GM19240 (cell line): ENCODE data around the gene SUGCT.

Source experiments
- DNase-seq: peaks from one replicate; pipeline ENCODE4 v3.0.0; 2011; ENCODE audit warnings: low spot score; ENCODE audit not compliant: insufficient read length

The SUGCT gene

DNA sequence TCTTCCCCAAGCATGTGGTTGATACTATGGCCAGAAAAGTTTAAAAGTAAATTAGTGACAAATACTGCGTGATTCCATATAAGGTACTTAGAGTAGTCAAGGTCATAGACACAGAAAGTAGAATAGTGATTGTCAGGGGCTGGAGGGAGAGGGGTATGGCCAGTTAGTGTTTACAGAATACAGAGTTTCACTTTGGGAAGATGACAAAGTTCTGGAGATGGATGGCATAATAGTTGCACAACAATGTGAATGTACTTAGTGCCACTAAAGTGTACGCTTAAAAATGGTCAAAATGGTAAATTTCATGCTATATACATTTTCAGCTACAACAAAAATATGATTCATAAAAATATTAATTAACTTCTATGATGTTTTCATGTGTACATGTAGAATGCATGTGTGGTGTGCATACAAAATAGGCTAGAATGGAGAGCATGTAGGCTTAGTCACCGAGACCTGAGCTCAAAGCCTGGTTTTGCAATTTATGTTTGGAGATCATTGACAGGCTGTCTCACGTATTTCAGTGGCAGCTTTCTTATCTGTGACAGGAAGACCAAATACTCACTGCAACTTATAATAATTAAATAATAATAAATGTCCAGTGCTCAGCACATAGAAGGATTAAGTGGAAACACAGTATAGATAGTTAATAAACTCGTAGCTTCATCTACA lies 625.6 kb downstream of the SUGCT start:
- DNase-seq = no peak

DNA sequence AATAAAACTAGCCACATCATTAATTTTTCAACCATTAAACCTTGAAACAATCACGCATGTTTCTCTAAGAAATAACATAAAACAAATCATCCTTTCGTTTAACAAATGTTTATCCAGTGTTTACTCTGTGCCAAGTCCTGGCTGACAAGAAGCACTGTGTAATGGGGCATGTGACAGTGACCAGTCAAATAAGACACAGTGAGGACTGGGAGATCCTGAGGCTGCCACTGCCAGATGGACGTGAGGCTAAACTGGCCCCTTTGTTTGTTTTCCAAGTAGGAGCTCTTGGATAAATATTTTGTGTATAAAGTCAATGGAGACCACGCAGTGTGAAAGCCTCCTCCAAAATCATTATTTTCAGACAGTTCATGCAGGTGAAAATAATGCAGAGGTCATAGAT lies 626.2 kb downstream of the SUGCT start:
- no peak for DNase-seq

DNA sequence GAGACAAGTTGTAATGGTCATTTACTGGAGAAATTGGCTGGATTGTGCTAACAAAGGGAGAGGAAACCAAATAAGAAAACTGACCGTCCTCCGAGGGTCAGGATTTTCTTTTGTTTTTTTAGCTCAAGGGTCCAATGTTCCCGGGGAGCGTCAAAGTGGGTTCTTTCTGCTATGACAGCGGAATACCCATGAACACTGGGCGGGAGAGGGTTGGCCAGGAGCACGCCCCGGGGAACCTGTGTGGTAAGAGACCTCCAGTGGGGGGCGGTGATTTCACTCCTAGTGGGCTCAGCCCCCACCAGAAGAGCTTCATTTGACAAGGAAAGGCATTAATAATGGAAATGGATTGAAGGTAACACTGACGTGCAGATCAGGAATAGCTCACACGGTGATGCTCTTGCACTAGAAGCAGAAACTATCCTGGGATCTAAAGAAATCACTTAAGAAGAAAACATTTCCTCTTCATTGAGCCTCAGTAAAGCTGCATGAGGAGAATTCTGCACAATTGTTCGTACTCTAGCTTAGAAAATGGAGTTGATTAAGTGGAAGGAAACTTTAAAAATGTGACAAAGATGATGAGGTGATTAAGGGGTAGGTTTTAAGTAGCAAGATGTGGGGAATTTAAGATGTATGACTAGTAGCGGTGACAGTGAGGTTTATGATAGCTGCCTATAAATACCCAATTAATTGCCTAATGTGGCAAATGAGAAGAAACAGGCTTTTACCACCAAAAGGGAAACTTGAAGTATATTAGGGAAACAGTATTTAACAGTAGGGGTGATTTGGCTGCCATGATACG lies 627.2 kb downstream of the SUGCT start:
- DNase-seq = no peak

DNA sequence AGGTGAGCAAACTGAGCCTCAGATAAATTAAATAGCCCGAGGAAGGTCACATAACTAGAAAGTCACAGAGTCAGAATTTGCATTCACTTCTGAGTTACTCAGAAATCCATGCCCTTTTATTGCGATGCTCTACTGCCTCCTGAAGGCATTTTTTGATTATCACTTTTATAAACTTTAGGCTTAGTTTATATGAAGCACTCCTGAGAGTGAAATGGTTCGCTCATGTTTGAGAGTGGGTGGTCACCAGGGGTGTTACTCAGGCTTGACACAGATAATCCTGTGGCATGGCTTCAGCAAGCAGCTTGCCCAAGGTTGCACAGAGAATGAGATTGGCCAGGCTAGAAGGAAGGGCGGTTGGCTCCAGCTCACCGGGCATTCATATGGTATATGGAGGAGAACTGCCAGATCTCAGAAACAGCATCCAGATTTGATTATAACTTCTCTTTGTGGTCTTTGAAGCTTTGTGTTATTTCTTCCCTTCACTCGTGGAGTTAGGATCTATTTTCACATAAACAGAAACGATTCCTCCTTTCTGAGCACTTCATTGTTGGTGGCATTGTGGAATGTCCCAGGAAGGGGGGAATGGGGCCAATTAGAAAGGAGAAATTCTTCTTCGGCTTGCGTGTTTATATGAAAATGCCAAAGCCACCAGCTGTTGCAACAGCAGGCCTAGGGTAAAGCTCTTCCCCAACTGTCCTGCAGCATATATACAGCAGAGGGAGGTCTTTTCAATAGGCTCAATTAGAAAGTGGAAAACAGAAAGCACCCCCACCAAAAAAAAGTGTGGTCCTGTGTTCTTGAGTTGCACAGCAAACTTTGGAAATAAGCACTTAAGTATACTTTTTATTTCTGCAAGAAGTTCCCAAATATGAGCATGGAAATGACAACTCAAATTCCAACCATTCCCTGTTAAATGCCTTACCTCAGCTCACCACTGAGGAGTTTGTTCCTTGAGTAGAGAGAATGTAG lies 628.8 kb downstream of the SUGCT start:
- DNase-seq = no peak

DNA sequence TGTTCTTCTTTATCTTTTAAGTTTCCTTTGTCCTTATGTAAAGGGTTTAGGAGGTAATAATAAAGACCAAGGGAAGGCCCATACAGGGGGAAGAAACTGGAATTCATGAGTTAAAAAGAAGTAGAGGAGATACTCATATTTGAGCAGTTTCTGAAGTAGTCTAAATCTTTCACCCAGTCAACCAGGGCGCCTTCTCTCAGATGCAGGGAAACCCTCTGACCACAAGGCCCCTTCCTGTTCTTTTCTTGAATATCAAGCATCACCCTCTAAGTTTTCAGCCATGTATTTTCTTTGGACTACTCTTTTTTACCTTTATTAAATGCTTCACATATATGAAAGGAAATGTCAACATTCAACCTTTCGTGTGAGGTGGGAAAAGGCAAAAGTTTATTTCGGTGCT lies 630.8 kb downstream of the SUGCT start:
- no peak for DNase-seq

DNA sequence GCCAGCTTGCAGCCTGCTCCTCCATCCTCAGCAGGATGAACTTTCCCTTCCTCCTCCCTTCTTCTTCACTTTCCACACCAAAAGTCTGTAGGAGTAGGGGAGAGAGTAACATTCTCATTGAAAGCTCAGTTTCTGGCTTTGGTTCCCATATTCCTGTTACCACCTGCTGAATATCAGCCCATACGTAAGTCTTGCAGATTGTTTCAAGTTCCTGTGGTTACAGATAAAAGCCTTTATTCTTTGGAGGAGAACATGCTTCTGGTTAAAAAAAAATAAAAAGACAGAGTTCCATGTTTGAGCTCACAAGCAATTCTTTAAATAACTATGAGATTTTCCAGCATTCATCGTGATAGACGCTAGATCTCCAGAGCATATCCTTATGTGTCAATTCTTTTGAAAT lies 637.3 kb downstream of the SUGCT start:
- DNase-seq = no peak

DNA sequence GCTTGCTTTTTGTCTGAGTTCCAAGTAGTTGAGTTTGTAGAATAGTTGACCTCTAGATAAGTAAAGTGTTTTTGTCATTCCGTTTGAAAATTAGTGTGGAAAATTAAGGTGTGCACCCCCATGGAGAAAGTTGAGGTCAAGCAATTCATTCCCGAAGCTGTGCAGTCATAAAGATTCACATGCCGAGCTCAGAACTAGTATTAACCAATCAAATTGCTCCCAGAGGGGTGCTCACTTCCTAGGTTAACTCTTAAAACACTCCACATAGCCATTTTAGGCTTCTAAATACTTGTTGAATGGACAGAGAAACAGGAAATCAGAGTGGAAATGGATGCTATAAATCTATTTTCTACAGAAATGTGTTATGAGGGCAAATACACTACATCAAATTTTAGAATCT lies 638.9 kb downstream of the SUGCT start:
- DNase-seq = no peak

DNA sequence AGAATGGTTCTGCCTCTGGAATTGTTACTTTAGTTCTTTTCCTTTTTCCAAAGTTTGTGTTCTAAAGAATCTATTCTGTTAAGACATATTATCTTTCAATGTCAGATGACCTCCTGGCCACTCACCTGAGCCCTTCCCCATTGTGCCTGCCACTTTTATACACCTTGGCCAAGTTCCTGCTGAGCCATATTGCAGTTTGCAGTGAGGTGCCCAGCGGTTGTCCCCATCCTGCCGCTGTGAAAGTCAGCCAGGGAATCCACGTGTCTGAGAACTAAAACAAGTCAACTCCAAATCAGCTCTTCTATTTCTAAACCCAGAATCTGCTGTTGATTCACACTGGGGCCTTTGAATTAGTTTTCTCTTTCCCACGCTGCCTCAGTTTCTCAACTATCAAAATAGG lies 641.1 kb downstream of the SUGCT start:
- DNase-seq = no peak

DNA sequence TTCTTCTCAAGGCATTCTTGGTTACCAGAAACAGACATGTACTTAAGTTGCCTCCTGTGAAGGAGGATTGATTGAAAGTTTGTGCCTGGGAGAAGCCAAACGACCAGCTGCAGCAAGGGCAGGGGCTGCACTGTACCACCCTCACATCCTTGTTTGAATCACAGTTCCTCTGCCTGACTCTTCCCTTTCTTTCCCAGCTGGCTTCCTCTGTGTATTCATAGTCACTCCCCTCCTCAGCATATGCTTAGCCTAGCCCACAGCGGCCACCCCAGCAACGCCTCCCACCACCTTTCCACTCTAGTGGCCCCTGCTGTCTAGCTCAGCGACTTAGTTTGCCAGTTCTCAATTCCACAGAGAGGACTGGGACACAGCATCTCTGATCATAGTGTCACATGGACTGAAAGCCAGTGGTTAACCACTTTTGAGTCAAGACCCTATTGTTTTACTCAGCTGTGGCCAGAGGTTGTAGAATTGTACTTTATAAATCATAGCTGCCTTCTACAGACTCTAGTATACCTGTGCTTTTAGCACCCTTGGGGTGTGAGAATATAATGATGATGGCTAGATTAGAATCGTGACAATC lies 643.0 kb downstream of the SUGCT start:
- no peak for DNase-seq

DNA sequence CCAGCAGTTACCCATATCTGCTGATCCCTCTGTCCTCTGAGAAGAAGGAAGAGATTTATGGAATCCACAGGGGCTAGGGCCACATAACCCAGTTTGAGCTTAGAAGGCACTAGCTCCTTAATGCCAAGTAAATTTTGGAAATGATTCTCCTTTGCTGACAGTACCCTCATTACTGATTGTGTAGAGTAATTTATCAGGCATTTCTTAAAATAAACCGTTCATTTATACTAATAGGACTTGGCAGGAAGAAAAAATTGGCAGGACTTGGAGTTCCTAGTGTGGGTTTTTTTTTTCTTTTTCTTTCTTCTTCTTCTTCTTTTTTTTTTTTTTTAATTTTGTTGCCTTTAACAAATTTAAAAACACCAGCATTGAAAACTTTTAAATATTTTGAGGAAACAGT lies 645.7 kb downstream of the SUGCT start:
- no peak for DNase-seq

DNA sequence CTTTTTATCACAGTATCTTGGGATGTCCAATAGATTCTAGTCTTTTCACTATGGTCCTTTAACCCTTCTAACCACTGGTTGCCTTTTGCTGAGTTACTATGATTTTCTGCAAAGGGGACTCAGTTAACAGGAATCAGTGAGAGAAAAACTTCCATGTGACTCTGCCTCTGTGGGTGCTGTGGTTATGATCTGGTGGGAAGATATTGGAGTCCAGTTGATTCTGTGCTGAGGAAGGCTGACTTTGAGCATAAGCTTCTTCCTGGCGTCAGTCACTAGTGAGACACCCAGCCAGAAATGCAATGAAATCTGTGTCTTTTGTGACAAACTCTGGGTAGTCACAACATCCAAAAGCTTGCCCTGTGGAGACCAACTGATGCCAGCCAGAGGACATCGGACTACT lies 648.0 kb downstream of the SUGCT start:
- no peak for DNase-seq

DNA sequence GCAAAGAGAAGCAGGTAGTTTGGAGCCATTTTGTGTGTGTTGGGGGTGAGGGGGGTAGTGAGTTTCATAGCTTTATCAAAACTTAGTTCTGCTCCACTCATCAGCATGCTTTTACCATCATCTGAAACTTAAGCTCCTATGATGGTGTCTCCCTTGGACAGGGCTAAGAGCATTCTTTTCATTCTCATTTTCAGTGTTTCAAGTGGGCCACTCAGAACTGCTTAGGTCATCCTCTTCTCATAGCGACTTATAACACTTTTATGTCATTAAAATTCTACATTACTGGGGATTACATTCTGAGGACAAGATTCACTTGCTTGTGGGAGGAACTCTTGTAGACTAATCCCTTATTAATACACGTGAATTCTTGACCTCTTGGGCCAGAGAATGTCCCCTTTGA lies 649.4 kb downstream of the SUGCT start:
- DNase-seq = no peak

DNA sequence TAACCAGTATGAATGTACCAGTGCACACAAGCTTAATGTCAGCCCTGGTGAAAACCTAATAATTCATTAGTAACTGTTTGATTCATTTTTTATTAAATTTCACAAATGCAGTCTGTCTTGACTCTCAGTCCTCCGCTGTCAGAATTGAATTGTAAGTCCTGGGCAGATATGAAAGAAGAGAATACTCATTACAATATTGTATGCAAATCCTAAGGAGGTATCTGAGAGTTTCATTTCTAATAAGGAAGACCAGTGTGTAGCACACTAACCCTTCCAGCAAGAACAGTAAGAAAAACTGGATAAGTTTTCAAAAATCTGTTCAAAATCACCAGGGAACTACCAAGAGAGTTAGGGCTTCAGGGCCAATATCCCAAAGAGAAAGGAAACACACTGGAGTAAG lies 652.1 kb downstream of the SUGCT start:
- DNase-seq = no peak

DNA sequence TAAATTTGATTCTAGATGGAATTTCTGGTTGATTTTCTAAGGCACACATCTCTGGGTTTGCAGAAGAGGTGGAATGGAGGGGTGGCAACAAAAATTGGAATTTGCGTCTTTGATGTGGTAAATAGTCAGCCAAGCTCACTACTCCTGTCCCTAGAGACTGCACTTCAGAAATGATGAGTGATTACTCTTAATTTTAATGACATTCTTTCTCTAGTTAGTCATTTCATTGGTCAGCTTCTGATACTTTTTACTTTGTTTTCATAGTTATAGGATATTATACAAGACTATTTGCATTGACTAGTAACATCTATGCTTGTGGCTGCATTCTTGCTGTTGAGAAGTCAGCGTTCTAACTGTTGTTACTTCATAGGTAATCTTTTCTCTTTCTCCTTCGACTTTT lies 658.3 kb downstream of the SUGCT start:
- DNase-seq = no peak

DNA sequence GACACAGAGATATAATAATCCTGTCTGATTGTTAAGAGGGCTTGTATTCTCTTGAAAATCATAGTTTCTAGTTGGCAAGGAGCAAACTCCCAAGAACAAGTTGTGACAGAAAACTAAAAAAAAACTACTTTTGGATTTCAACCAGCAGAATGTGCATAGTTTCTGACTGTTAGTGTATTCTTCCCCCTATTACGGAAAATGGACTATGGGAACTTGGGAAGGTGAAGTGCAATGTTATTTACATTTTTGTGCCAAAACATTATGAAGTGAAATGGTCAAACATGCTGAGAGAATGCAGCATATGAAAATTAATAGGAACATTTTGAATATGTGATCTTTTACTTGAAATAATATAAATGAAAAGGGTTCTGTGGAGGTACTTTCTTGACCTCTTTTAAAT lies 660.8 kb downstream of the SUGCT start:
- DNase-seq = no peak

DNA sequence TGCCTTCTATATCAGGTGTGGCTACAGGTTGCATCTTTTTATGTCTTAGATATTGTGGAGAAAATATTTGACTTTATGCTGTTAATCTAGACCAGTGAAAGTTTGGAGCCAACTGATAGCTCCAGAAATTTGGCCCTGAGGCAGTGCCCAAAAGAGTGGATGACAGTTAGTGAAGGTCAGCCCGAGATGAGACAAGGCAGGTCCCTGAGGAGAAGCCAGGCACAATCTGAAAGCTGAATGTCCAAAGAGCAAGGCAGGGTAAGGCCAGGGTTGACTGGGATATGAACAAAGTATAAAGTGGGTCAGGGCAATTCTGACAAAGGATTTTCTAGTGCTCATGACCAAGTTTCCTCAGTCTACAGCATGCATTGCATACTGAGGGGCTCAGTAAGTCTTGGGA lies 661.9 kb downstream of the SUGCT start:
- DNase-seq = no peak

DNA sequence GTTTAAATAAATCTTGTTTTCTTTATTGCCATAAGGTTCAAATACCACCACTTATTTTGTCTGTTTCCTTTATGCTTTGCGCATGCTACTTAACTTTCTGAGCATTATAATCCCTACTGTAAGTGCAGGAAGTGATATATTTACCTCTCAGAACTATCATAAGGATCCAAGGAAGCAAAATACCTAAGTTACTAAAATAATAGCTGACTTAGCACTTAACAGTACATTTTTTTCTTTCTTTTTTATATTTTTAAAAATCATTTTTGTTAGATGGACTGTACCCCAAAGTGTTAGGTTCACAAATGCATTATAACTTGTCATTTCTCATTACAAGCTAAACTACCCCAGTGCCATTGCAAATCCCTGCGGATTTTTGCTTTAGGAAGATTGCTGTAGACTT lies 663.8 kb downstream of the SUGCT start:
- no peak for DNase-seq

DNA sequence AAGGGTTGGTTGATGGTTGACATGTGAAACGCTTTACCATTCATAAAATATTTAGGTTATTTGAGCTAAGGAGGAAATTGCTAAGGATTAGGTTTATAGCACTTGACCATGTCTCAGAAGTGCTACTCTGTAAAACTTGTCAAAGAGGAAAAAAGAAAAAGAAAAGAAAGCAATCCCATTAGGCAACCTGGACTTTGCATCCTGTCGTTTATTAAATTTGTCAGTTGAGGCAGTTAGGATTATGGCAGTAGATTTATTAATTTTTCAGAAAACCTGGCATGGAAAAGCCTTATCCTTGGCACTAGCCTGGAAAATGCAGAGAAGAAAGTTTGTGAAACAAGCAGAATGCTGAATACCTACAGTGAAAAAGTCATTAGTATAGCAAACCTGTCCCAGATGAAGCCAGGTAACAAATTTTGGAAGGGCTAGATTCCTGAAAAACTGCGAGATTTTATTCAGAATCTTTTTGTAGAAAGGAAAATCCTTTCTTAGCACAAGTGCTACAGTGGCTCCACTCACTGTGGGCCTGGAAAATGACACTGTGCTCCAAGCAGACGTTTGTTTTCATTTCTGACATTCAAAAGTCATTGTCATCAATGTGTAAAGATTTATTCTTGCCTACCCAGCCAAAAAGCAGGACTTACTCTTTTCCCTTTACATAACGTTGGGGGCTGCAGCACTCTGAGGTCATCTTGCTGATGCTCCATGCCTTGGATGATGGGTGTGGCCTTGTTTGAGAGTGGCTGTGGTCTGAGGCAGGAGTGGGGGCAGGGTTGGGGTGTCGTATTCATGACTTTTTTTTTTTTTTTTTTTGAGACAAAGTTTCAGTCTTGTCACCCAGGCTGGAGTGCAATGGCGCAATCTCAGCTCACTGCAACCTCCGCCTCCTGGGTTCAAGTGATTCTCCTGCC lies 664.9 kb downstream of the SUGCT start:
- no peak for DNase-seq

DNA sequence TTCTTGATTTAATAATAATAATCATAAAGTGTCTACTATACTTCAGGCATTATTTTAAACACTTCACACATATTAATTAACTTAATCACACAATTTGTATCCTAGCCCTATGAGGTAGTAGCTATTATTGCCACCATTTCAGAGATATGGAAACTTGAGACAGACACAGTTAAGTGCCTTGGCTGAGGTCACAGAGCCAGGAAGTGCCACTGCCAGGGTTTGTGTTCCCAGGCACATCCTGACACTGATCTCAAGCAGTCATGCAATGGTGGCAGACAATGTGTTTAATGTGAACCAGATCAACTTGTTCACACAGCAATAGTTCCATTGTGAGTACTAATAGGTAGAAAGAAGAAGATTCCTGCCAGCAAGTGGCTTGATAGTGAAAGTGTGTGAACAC lies 666.0 kb downstream of the SUGCT start:
- no peak for DNase-seq

DNA sequence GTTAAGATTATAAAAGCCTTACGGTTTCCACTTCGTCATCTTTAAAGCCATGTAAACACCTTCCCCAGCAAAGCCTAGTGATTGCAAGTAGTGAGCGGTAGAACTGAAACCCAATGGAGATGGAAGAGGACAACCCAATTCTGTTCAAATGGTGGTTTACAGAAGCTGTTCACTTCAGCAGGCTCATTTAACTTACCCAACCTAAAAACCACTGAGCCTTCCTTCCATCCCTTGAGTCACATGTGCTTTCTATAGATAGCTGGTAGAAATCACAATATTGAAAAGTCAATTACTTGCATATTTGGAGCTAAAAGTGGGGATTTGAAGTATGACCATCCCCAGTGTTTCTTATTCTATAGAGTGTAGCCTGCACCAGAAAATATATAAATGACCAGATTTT lies 667.7 kb downstream of the SUGCT start:
- no peak for DNase-seq
